Hepatocyte (in vitro differentiated cells): ENCODE results near the gene MBD3L4. TPM values are rescaled to one million over a fixed set of nuclear protein-coding genes. Genes with fewer than 3 reads are reported as not detected.

ENCODE experiments used
- DNase-seq: peaks from one replicate; pipeline ENCODE4 v3.0.0-alpha.2; 2016; ENCODE audit warnings: low spot score
- H2AFZ ChIP-seq: fragments of 200-600 bp; sonication (generic); 2 replicates; pipeline ENCODE4 v1.6.0; 2016; ENCODE audit warnings: antibody characterized with exemption, mild to moderate bottlenecking
- H3K27ac ChIP-seq: fragments of 200-600 bp; sonication (generic); 2 replicates; pipeline ENCODE4 v1.5.1; 2016; ENCODE audit warnings: mild to moderate bottlenecking
- H3K27me3 ChIP-seq: fragments of 200-600 bp; sonication (generic); 2 replicates; pipeline ENCODE4 v1.6.1; 2016
- H3K36me3 ChIP-seq: fragments of 200-600 bp; sonication (generic); replicated peaks from 2 replicates; pipeline ENCODE4 v1.5.1; 2016; ENCODE audit warnings: low read depth; ENCODE audit not compliant: insufficient read depth
- H3K4me1 ChIP-seq: fragments of 200-600 bp; sonication (generic); 2 replicates; pipeline ENCODE4 v1.5.1; 2016; ENCODE audit warnings: mild to moderate bottlenecking, moderate library complexity; ENCODE audit not compliant: insufficient read depth
- H3K4me2 ChIP-seq: fragments of 200-600 bp; sonication (generic); 2 replicates; pipeline ENCODE4 v1.6.0; 2016
- H3K4me3 ChIP-seq: fragments of 200-600 bp; sonication (generic); 2 replicates; pipeline ENCODE4 v1.5.1; 2016; ENCODE audit warnings: mild to moderate bottlenecking
- H3K79me2 ChIP-seq: fragments of 200-600 bp; sonication (generic); 2 replicates; pipeline ENCODE4 v1.6.0; 2017; ENCODE audit warnings: mild to moderate bottlenecking
- H3K9me2 ChIP-seq: fragments of 200-600 bp; sonication (generic); replicated peaks from 2 replicates; pipeline ENCODE4 v1.6.0; 2017; ENCODE audit warnings: mild to moderate bottlenecking; ENCODE audit not compliant: insufficient read depth
- H3K9me3 ChIP-seq: fragments of 200-600 bp; sonication (generic); 2 replicates; pipeline ENCODE4 v1.5.1; 2016; ENCODE audit warnings: low read depth, mild to moderate bottlenecking
- H4K20me1 ChIP-seq: fragments of 200-600 bp; sonication (generic); 2 replicates; pipeline ENCODE4 v1.6.0; 2016; ENCODE audit warnings: mild to moderate bottlenecking; ENCODE audit not compliant: insufficient read depth, poor library complexity, severe bottlenecking
- EZH2 ChIP-seq: fragments of 200-600 bp; sonication (generic); IDR thresholded peaks from 2 replicates; pipeline ENCODE4 v1.6.1; 2016; ENCODE audit warnings: antibody characterized with exemption, mild to moderate bottlenecking, borderline replicate concordance
- EZH2phosphoT487 ChIP-seq: fragments of 200-600 bp; sonication (generic); IDR thresholded peaks from one replicate; pipeline ENCODE4 v1.6.1; 2018; ENCODE audit warnings: antibody characterized with exemption, mild to moderate bottlenecking, low read depth, moderate library complexity; ENCODE audit not compliant: unreplicated experiment, severe bottlenecking
- WGBS: methylation state at CpG from one replicate; pipeline ENCODE4 v1.1.6; 2016; ENCODE audit warnings: low lambda C conversion rate; ENCODE audit errors: missing lambda C conversion rate; 5-methylcytosine and 5-hydroxymethylcytosine counted together
- polyA plus RNA-seq: library from polyadenylated mRNA; unstranded; fragments of >200 nt; fragmentation: Nextera tagmentation; extraction: Ambion mirVana; gene quantifications from 2 replicates; pipeline ENCODE4 v1.2.1, GENCODE V29; 2016
- total RNA-seq: library from RNA; depleted of rRNA; stranded (reverse); fragments of >200 nt; gene quantifications from 2 replicates; pipeline ENCODE4 v1.2.3, GENCODE V29; 2014
- TF ChIP-seq, protein P1 (sequence below): fragments of 200-600 bp; sonication (generic); IDR thresholded peaks from 2 replicates; pipeline ENCODE4 v1.5.1; 2016; ENCODE audit warnings: antibody characterized with exemption, mild to moderate bottlenecking; ENCODE audit not compliant: poor library complexity

Gene MBD3L4
- total and polyA plus RNA-seq, 2 experiments from 2014 or later, result not detected

- no peak overlapping the region for H3K27ac ChIP-seq
- no peak overlapping the region for H3K4me3 ChIP-seq
- H4K20me1 ChIP-seq, result no peaks in the 10 kb centered on the region
- no peaks in the 10 kb centered on the region for H3K9me3 ChIP-seq
- H3K4me2 ChIP-seq, result no peak overlapping the region
- no peak for TF ChIP-seq EZH2phosphoT487
- TF ChIP-seq EZH2, result no peak
- TF ChIP-seq, protein P1, sequence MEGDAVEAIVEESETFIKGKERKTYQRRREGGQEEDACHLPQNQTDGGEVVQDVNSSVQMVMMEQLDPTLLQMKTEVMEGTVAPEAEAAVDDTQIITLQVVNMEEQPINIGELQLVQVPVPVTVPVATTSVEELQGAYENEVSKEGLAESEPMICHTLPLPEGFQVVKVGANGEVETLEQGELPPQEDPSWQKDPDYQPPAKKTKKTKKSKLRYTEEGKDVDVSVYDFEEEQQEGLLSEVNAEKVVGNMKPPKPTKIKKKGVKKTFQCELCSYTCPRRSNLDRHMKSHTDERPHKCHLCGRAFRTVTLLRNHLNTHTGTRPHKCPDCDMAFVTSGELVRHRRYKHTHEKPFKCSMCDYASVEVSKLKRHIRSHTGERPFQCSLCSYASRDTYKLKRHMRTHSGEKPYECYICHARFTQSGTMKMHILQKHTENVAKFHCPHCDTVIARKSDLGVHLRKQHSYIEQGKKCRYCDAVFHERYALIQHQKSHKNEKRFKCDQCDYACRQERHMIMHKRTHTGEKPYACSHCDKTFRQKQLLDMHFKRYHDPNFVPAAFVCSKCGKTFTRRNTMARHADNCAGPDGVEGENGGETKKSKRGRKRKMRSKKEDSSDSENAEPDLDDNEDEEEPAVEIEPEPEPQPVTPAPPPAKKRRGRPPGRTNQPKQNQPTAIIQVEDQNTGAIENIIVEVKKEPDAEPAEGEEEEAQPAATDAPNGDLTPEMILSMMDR, result no peak
- H3K4me1 ChIP-seq, result no peaks in the 10 kb centered on the region
- no peaks in the 10 kb centered on the region for H3K36me3 ChIP-seq
- no peaks in the 10 kb centered on the region for H3K27me3 ChIP-seq
- H2AFZ ChIP-seq, result no peak overlapping the region
- 85% methylated on average over 15 of the region's 15 CpGs for WGBS
- H3K9me2 ChIP-seq, result no peaks in the 10 kb centered on the region
- no peaks in the 10 kb centered on the region for H3K79me2 ChIP-seq
- no peak for DNase-seq
Observed at GRCh38 chr19:6997679-6998445, 42.1 kb downstream of the MBD3L4 start.

GRCh38 chr19:6996810-6997209 is 43.2 kb downstream of the MBD3L4 start:
- Histone ChIP-seq H3K36me3 (no peaks in the 10 kb centered on the region), H3K27me3 (no peaks in the 10 kb centered on the region), H4K20me1 (no peaks in the 10 kb centered on the region), H3K4me2 (no peak overlapping the region), H3K27ac (no peak overlapping the region), H3K4me1 (no peaks in the 10 kb centered on the region), H2AFZ (no peak overlapping the region), H3K4me3 (no peak overlapping the region), H3K79me2 (no peaks in the 10 kb centered on the region), H3K9me2 (no peaks in the 10 kb centered on the region), H3K9me3 (no peaks in the 10 kb centered on the region)
- no peak for DNase-seq
- TF ChIP-seq, protein P1, result no peak
- 67% methylated on average over 4 of the region's 4 CpGs for WGBS

DNA sequence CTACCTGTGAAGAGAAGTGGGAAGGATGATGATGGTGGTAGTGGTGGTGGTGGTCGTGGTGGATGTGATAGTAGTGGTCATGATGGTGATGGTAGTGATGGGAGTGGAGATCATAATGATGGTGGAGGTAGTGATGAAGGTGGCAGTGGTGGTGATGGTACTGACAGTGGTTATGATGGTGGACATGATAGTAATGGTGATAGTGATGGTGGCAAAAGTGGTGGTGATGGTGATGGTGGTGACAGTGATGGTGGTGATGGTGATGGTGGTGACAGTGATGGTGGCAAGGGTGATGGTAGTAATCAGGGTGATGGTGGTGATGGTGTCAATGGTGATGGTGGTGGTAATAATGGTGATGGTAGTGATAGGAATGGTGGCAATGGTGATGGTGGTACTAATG is 44.9 kb downstream of the MBD3L4 start:
- Histone ChIP-seq H3K4me2 (no peak overlapping the region), H3K27me3 (no peaks in the 10 kb centered on the region), H3K4me3 (no peak overlapping the region), H3K79me2 (no peaks in the 10 kb centered on the region), H3K4me1 (no peaks in the 10 kb centered on the region), H3K27ac (no peak overlapping the region), H3K36me3 (no peaks in the 10 kb centered on the region), H3K9me3 (no peaks in the 10 kb centered on the region), H4K20me1 (no peaks in the 10 kb centered on the region), H2AFZ (no peak overlapping the region), H3K9me2 (no peaks in the 10 kb centered on the region)
- 58% methylated on average over 1 of the region's 1 CpG for WGBS
- TF ChIP-seq EZH2 (no peak), EZH2phosphoT487 (no peak)
- TF ChIP-seq, protein P1, result no peak
- no peak for DNase-seq
